K562 (cell line): ENCODE measurements around the gene MED15. TPM values are rescaled to one million over a fixed set of nuclear protein-coding genes. Genes with fewer than 3 reads are reported as not detected.

Experiments
- BCL6 ChIP-seq: fragments of 250-450 bp; sonication (Bioruptor Pico); IDR thresholded peaks from 2 replicates; pipeline ENCODE4 v1.4.0; 2020
- BRD9 ChIP-seq: fragments of 450-650 bp; IDR thresholded peaks from 2 replicates; pipeline ENCODE4 v1.6.1; 2018; ENCODE audit warnings: low read depth; ENCODE audit not compliant: partially characterized antibody
- C11orf30 ChIP-seq: fragments of 450-650 bp; IDR thresholded peaks from 2 replicates; pipeline ENCODE4 v1.6.1; 2016; ENCODE audit warnings: low read depth, mild to moderate bottlenecking
- CHD2 ChIP-seq: IDR thresholded peaks from 2 replicates; pipeline ENCODE4 v1.6.1; 2011; ENCODE audit warnings: low read depth, low read length
- FOXJ3 ChIP-seq: sonication (generic); formaldehyde crosslinking; IDR thresholded peaks from 2 replicates; pipeline ENCODE4 v1.4.0; 2020; ENCODE audit warnings: mild to moderate bottlenecking, missing genetic modification reagents
- HDAC2 ChIP-seq: fragments of 450-650 bp; IDR thresholded peaks from 2 replicates; pipeline ENCODE4 v1.6.1; 2016; ENCODE audit warnings: mild to moderate bottlenecking
- KDM4B ChIP-seq, 2 experiments: fragments of 450-650 bp in 1 of 2; sonication (generic) in 1 of 2; IDR thresholded peaks; 2 replicates each; pipeline ENCODE4 v1.6.1; 2016 to 2017; ENCODE audit warnings: borderline replicate concordance in 2 of 2, antibody characterized with exemption in 1 of 2, low read depth in 1 of 2, mild to moderate bottlenecking in 1 of 2
- MCM2 ChIP-seq: fragments of 450-650 bp; IDR thresholded peaks from 2 replicates; pipeline ENCODE4 v1.6.1; 2017; ENCODE audit warnings: low read depth, mild to moderate bottlenecking
- MEF2A ChIP-seq: IDR thresholded peaks from 2 replicates; pipeline ENCODE4 v1.6.1; 2011; ENCODE audit warnings: low read depth, mild to moderate bottlenecking, low read length, moderate library complexity; ENCODE audit not compliant: control insufficient read depth
- NFXL1 ChIP-seq: fragments of 450-650 bp; formaldehyde crosslinking; IDR thresholded peaks from 2 replicates; pipeline ENCODE4 v1.4.0; 2021; ENCODE audit warnings: mild to moderate bottlenecking
- NONO ChIP-seq, 2 experiments: fragments of 200-400 bp in 1 of 2; fragments of 450-650 bp in 1 of 2; formaldehyde crosslinking in 1 of 2; IDR thresholded peaks; 2 replicates each; pipeline ENCODE4 v1.6.1; 2017; ENCODE audit warnings: low read depth in 2 of 2, mild to moderate bottlenecking in 2 of 2, moderate library complexity in 2 of 2, low read length in 1 of 2
- PHF21A ChIP-seq: fragments of 450-650 bp; IDR thresholded peaks from 2 replicates; pipeline ENCODE4 v1.6.1; 2017; ENCODE audit warnings: low read depth, borderline replicate concordance
- POLR2AphosphoS2 ChIP-seq: IDR thresholded peaks from 2 replicates; pipeline ENCODE4 v1.6.1; 2012; ENCODE audit warnings: low read length, improper control_type of control experiment
- POLR2G ChIP-seq: fragments of 200-400 bp; formaldehyde crosslinking; IDR thresholded peaks from 2 replicates; pipeline ENCODE4 v1.6.1; 2017; ENCODE audit warnings: low read depth, mild to moderate bottlenecking, antibody characterized with exemption, low read length, moderate library complexity
- RBM34 ChIP-seq: fragments of 200-400 bp; formaldehyde crosslinking; IDR thresholded peaks from 2 replicates; pipeline ENCODE4 v1.6.1; 2018; ENCODE audit warnings: low read length, borderline replicate concordance; ENCODE audit not compliant: insufficient read depth
- YY1 ChIP-seq, 3 experiments: IDR thresholded peaks; 2 replicates each; pipeline ENCODE4 v1.6.1; 2011; ENCODE audit warnings: low read length in 2 of 3, mild to moderate bottlenecking in 2 of 3, moderate library complexity in 2 of 3, borderline replicate concordance in 1 of 3, control low read depth in 1 of 3, low read depth in 1 of 3; ENCODE audit not compliant: insufficient read depth in 3 of 3, insufficient replicate concordance in 2 of 3, control insufficient read depth in 1 of 3, insufficient read length in 1 of 3; ENCODE audit errors: extremely low read depth in 1 of 3
- ZKSCAN3 ChIP-seq: fragments of 250-450 bp; sonication (Bioruptor Pico); IDR thresholded peaks from 2 replicates; pipeline ENCODE4 v1.4.0; 2020
- ZNF431 ChIP-seq: sonication (generic); formaldehyde crosslinking; IDR thresholded peaks from 2 replicates; pipeline ENCODE4 v1.8.0; 2022; ENCODE audit warnings: mild to moderate bottlenecking, missing genetic modification reagents
- ZNF436 ChIP-seq: fragments of 250-450, 450-650 bp; sonication (Bioruptor Pico); formaldehyde crosslinking; IDR thresholded peaks from 2 replicates; pipeline ENCODE4 v1.7.0; 2020; ENCODE audit warnings: mild to moderate bottlenecking
- ZNF668 ChIP-seq: fragments of 250-450 bp; sonication (Bioruptor Pico); IDR thresholded peaks from 2 replicates; pipeline ENCODE4 v1.8.0; 2022; ENCODE audit warnings: mild to moderate bottlenecking, inconsistent platforms
- ZNF764 ChIP-seq: fragments of 250-450 bp; sonication (Bioruptor Pico); IDR thresholded peaks from 2 replicates; pipeline ENCODE4 v1.4.0; 2020; ENCODE audit warnings: low read depth, mild to moderate bottlenecking, moderate library complexity
- polyA plus RNA-seq, 8 experiments: library from polyadenylated mRNA; depleted of rRNA in 4 of 8; stranded (reverse) in 5 of 8; unstranded in 3 of 8; fragments of >200 nt; fragmentation: Nextera tagmentation in 2 of 8; fragmentation: Illumina TruSeq in 1 of 8; extraction: Ambion mirVana in 2 of 8; extraction: Trizol in 1 of 8; gene quantifications; 2 replicates each; pipeline versions ENCODE4 v1.2.1 to v1.2.3, GENCODE V29; 2011 to 2014; ENCODE audit warnings: inconsistent platforms in 1 of 8, missing spikeins in 1 of 8
- total RNA-seq, 7 experiments: library from RNA; depleted of rRNA in 6 of 7; stranded (reverse); fragments of >200 nt in 6 of 7; fragmentation: Illumina TruSeq in 2 of 7; extraction: Trizol in 2 of 7; gene quantifications; 2 replicates each; pipeline versions ENCODE4 v1.2.1 to v1.2.3, GENCODE V29; 2011 to 2021; ENCODE audit warnings: low replicate concordance in 1 of 7
- TF ChIP-seq, protein P1 (sequence below): fragments of 250-450 bp; sonication (Bioruptor Pico); IDR thresholded peaks from 2 replicates; pipeline ENCODE4 v1.8.0; 2022; ENCODE audit warnings: inconsistent platforms
- TF ChIP-seq, protein P2 (sequence below): IDR thresholded peaks from 3 replicates; pipeline ENCODE4 v1.6.1; 2011; ENCODE audit warnings: borderline replicate concordance, mild to moderate bottlenecking, moderate library complexity; ENCODE audit not compliant: insufficient read length; ENCODE audit errors: extremely low read depth
- TF ChIP-seq, protein P3 (sequence below): IDR thresholded peaks from 2 replicates; pipeline ENCODE4 v1.6.1; 2014; ENCODE audit warnings: antibody characterized with exemption

The MED15 gene
- total and polyA plus RNA-seq, 9 of the 15 experiments (the other 6 are each of a cell fraction or from before 2014, with no cell fraction given), result 4.0 to 271 (median 60.1) TPM

DNA sequence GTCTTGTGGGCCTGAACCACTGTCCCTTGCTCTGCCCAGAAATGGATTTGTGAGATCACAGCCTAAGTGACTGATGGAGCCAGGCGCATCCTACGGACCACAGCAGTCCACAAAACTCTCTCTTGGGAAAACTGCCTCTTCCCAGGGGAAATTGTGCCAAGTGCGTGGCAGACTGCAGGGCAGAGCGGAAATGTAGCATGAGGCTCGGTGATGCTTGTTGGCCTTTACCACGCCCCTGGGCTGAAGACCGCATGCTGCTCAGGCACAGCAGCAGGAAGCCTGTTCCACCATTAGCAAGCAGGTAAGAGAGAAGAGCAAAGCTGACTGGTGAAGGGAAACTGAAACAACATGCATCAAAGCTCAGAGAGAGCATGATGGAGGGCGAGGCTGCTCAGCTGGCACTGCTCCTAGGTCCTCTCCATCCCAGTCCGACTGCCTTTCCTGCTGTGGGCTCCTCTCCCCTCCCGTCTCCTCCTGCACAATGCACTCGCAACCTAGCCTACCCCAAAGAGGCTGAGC, 43.3 kb upstream of the MED15 start (continued):
- TF ChIP-seq, protein P1, sequence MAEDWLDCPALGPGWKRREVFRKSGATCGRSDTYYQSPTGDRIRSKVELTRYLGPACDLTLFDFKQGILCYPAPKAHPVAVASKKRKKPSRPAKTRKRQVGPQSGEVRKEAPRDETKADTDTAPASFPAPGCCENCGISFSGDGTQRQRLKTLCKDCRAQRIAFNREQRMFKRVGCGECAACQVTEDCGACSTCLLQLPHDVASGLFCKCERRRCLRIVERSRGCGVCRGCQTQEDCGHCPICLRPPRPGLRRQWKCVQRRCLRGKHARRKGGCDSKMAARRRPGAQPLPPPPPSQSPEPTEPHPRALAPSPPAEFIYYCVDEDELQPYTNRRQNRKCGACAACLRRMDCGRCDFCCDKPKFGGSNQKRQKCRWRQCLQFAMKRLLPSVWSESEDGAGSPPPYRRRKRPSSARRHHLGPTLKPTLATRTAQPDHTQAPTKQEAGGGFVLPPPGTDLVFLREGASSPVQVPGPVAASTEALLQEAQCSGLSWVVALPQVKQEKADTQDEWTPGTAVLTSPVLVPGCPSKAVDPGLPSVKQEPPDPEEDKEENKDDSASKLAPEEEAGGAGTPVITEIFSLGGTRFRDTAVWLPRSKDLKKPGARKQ (CRISPR knock-in tag), result no peak
- TF ChIP-seq NONO (IDR thresholded peaks at IDR 0.05; ENCODE audit: low read depth in 2 of 2, low read length in 1 of 2) (no peak), CHD2 (no peak), MEF2A (no peak), HDAC2 (no peak), ZKSCAN3 (no peak), YY1 (IDR thresholded peaks at IDR 0.05; ENCODE audit: borderline replicate concordance in 1 of 3, control insufficient read depth in 1 of 3, extremely low read depth in 1 of 3, insufficient read depth in 3 of 3, insufficient read length in 1 of 3, insufficient replicate concordance in 2 of 3, low read depth in 1 of 3, low read length in 2 of 3) (peak in 1 of 3 experiments; percentile 32), RBM34 (no peak), POLR2AphosphoS2 (peak; percentile 14; the same call in 1 of the 2 replicates), ZNF764 (CRISPR knock-in tag) (no peak), NFXL1 (no peak), ZNF436 (no peak), MCM2 (no peak), C11orf30 (no peak), BCL6 (CRISPR knock-in tag) (no peak), KDM4B (IDR thresholded peaks at IDR 0.05; ENCODE audit: borderline replicate concordance in 2 of 2, low read depth in 1 of 2) (peak in 1 of 2 experiments; percentile 49; a peak in 1 of 4 replicates), BRD9 (no peak), ZNF668 (CRISPR knock-in tag) (no peak), FOXJ3 (CRISPR knock-in tag) (peak; percentile 54; the same call in 1 of the 2 replicates), PHF21A (peak; percentile 29; the same call in 1 of the 2 replicates), POLR2G (0 out of 2 replicates have a peak, but pooled peaks have one; percentile 24), ZNF431 (CRISPR knock-in tag) (no peak)
- TF ChIP-seq, protein P2, sequence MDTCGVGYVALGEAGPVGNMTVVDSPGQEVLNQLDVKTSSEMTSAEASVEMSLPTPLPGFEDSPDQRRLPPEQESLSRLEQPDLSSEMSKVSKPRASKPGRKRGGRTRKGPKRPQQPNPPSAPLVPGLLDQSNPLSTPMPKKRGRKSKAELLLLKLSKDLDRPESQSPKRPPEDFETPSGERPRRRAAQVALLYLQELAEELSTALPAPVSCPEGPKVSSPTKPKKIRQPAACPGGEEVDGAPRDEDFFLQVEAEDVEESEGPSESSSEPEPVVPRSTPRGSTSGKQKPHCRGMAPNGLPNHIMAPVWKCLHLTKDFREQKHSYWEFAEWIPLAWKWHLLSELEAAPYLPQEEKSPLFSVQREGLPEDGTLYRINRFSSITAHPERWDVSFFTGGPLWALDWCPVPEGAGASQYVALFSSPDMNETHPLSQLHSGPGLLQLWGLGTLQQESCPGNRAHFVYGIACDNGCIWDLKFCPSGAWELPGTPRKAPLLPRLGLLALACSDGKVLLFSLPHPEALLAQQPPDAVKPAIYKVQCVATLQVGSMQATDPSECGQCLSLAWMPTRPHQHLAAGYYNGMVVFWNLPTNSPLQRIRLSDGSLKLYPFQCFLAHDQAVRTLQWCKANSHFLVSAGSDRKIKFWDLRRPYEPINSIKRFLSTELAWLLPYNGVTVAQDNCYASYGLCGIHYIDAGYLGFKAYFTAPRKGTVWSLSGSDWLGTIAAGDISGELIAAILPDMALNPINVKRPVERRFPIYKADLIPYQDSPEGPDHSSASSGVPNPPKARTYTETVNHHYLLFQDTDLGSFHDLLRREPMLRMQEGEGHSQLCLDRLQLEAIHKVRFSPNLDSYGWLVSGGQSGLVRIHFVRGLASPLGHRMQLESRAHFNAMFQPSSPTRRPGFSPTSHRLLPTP, result no peak
- TF ChIP-seq, protein P3, sequence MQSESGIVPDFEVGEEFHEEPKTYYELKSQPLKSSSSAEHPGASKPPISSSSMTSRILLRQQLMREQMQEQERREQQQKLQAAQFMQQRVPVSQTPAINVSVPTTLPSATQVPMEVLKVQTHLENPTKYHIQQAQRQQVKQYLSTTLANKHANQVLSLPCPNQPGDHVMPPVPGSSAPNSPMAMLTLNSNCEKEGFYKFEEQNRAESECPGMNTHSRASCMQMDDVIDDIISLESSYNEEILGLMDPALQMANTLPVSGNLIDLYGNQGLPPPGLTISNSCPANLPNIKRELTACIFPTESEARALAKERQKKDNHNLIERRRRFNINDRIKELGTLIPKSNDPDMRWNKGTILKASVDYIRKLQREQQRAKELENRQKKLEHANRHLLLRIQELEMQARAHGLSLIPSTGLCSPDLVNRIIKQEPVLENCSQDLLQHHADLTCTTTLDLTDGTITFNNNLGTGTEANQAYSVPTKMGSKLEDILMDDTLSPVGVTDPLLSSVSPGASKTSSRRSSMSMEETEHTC, result no peak
